ENCODE measurements around the gene EMX1.

The EMX1 gene

DNA sequence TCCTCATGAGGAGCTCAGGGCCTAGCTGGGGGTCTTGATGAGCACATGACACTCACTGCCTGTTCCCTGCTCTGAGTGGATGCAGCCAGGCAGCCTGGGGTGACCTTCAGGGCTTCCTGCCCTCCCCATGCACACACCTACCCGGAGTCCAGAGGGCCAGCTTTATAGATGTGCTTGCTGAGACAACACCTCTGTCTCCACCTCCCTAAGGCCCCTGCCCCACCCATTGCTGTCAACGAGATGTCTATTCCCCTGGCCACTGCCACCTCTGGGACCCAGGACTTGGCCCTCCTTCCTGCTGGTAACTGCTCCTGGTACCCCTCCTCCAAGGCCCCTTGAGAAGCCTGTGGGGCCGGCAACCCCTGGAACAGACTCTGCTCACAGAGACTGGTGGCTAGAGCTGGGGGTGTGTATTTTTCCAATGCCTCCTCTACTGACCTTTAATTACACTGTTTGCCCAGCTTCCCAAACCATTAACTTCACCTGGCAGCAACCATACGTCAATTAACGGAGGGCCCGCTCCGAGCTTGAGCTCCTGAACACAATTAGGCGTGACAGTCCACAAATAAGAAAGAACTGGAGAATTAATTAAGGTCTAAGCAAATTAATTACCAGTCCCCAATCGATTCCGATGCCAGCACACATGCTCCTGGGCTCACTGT, 66.3 kb downstream of the EMX1 start:
- no peak for DNase-seq

DNA sequence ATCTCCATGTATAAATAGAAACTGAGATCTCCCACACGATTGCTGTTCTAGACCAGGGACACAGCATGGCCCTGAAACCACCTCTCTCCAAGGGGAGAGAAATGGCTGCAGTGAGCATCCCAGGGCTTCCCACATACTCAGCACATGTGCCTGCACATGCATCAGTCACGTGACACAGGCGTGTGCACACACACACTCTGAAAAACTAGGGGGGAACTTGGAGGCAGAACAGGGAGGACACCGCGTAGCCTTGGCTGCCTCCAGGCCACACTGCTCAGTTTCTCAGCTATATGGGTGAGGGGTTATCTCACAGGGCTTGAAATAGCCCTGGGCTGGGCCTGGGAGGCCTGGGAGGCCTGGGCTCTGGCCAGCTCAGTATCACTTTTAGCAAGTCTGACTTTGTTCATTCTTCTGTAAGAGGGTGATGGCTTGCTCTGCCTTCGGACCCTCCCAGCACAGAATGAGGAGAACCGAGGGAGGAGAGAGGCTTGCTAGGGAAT, 66.9 kb downstream of the EMX1 start:
- no peak for DNase-seq

Data from NCI-H1694 (cell line).